Left forelimb (tissue), 1 donor: ENCODE measurements around the gene FEV.

Source experiments
- DNase-seq: peaks from one replicate; pipeline ENCODE4 v3.0.0-alpha.2; 2018; ENCODE audit warnings: low spot score

The FEV gene

GRCh38 chr2:218985021-218985324, at the start of gene FEV:
FEV (minus strand) TSS chr2:218985184; CDS start chr2:218985075, 109 bp downstream.
- DNase-seq, result no peak

GRCh38 chr2:219032051-219032745, 47.2 kb upstream of the FEV start:
- DNase-seq, result no peak

GRCh38 chr2:219031005-219031738, 46.2 kb upstream of the FEV start:
- DNase-seq, result no peak

- DNase-seq, result no peak
Measured at GRCh38 chr2:219030177-219030940, 45.4 kb upstream of the FEV start.

GRCh38 chr2:219029829-219030165, 44.8 kb upstream of the FEV start:
- peak; percentile 81 for DNase-seq

- no peak for DNase-seq
Measured at GRCh38 chr2:219028996-219029828, 44.2 kb upstream of the FEV start.

GRCh38 chr2:219028141-219028540, 43.2 kb upstream of the FEV start:
- DNase-seq, result no peak

GRCh38 chr2:219027511-219028055, 42.6 kb upstream of the FEV start:
- DNase-seq, result no peak

GRCh38 chr2:219026946-219027345, 42.0 kb upstream of the FEV start:
- DNase-seq, result no peak

- DNase-seq, result no peak
Measured at GRCh38 chr2:219025637-219026585, 40.9 kb upstream of the FEV start.

- no peak for DNase-seq
Measured at GRCh38 chr2:219024059-219024458, 39.1 kb upstream of the FEV start.

- DNase-seq, result no peak
Measured at GRCh38 chr2:219023045-219023605, 38.1 kb upstream of the FEV start.

GRCh38 chr2:219022616-219023015, 37.6 kb upstream of the FEV start:
- no peak for DNase-seq

GRCh38 chr2:219022041-219022440, 37.1 kb upstream of the FEV start:
- no peak for DNase-seq

- no peak for DNase-seq
Measured at GRCh38 chr2:219021591-219021990, 36.6 kb upstream of the FEV start.

GRCh38 chr2:219020604-219021365, 35.8 kb upstream of the FEV start:
- DNase-seq, result no peak

- no peak for DNase-seq
Measured at GRCh38 chr2:219019436-219019835, 34.5 kb upstream of the FEV start.

- no peak for DNase-seq
Measured at GRCh38 chr2:219018726-219019125, 33.7 kb upstream of the FEV start.

GRCh38 chr2:219018286-219018685, 33.3 kb upstream of the FEV start:
- no peak for DNase-seq
